Fibroblast of lung (primary cell): ENCODE measurements around the gene INF2. TPM values are rescaled to one million over a fixed set of nuclear protein-coding genes. Genes with fewer than 3 reads are reported as not detected.

Experiments used
- DNase-seq, 2 donors: peaks; one replicate each; pipeline versions ENCODE4 v3.0.0 to v3.0.0-alpha.2; 2010; ENCODE audit warnings: low read depth in 2 of 2
- H2AFZ ChIP-seq: 2 replicates; pipeline ENCODE4 v1.5.1; 2012; ENCODE audit warnings: low read length, control low read depth, inconsistent platforms
- H3K27ac ChIP-seq: 2 replicates; pipeline ENCODE4 v1.5.1; 2011; ENCODE audit warnings: low read length, control low read depth; ENCODE audit not compliant: insufficient read depth
- H3K27me3 ChIP-seq: 2 replicates; pipeline ENCODE4 v1.5.1; 2011; ENCODE audit warnings: mild to moderate bottlenecking, low read length; ENCODE audit not compliant: control insufficient read depth, insufficient read depth
- H3K36me3 ChIP-seq: 2 replicates; pipeline ENCODE4 v1.5.1; 2011; ENCODE audit warnings: low read length; ENCODE audit not compliant: control insufficient read depth, insufficient read depth
- H3K4me1 ChIP-seq: 2 replicates; pipeline ENCODE4 v1.5.1; 2011; ENCODE audit warnings: low read length; ENCODE audit not compliant: control insufficient read depth, insufficient read depth; ENCODE audit errors: extremely low read depth
- H3K4me2 ChIP-seq: 2 replicates; pipeline ENCODE4 v1.5.1; 2011; ENCODE audit warnings: low read length, control low read depth; ENCODE audit not compliant: insufficient read depth; ENCODE audit errors: extremely low read depth
- H3K4me3 ChIP-seq, 4 experiments: fragments of 200-600 bp in 1 of 4; sonication (generic) in 1 of 4; replicated peaks in 1 of 4; 2 replicates each; pipeline ENCODE4 v1.5.1; 2011 to 2016; ENCODE audit warnings: low read length in 4 of 4, low read depth in 3 of 4, mild to moderate bottlenecking in 3 of 4, control low read depth in 2 of 4, inconsistent platforms in 1 of 4, mixed read lengths in 1 of 4; ENCODE audit not compliant: insufficient read depth in 1 of 4; ENCODE audit errors: control extremely low read depth in 1 of 4
- H3K79me2 ChIP-seq: 2 replicates; pipeline ENCODE4 v1.5.1; 2012; ENCODE audit warnings: mild to moderate bottlenecking, low read length, inconsistent platforms; ENCODE audit not compliant: control insufficient read depth, insufficient read depth
- H3K9ac ChIP-seq: 2 replicates; pipeline ENCODE4 v1.5.1; 2011; ENCODE audit warnings: mild to moderate bottlenecking, low read length, control low read depth; ENCODE audit not compliant: insufficient read depth
- H3K9me3 ChIP-seq: 2 replicates; pipeline ENCODE4 v1.5.1; 2012; ENCODE audit warnings: low read depth, low read length; ENCODE audit not compliant: control insufficient read depth, insufficient read depth
- H4K20me1 ChIP-seq: 2 replicates; pipeline ENCODE4 v1.5.1; 2011; ENCODE audit warnings: low read length; ENCODE audit not compliant: control insufficient read depth, insufficient read depth; ENCODE audit errors: extremely low read depth
- CTCF ChIP-seq, 2 donors: IDR thresholded peaks in 1 of 2; conservative IDR thresholded peaks in 1 of 2; 1 replicate in 1 of 2; 2 replicates in 1 of 2; pipeline ENCODE4 v1.5.1; 2011 to 2012; ENCODE audit warnings: low read length in 2 of 2, control low read depth in 1 of 2, inconsistent platforms in 1 of 2, low read depth in 1 of 2, mild to moderate bottlenecking in 1 of 2
- EZH2 ChIP-seq: IDR thresholded peaks from 2 replicates; pipeline ENCODE4 v1.5.1; 2012; ENCODE audit warnings: low read length, control low read depth, mild to moderate bottlenecking; ENCODE audit errors: missing control alignments
- polyA plus RNA-seq, 2 donors: library from polyadenylated mRNA; depleted of rRNA in 1 of 2; stranded (reverse) in 1 of 2; unstranded in 1 of 2; fragments of >200 nt; gene quantifications; 2 replicates each; pipeline ENCODE4 v1.2.1, GENCODE V29; 2011 to 2012; ENCODE audit warnings: missing spikeins in 1 of 2
- total RNA-seq: library from RNA; depleted of rRNA; stranded (reverse); fragments of >200 nt; gene quantifications from 2 replicates; pipeline ENCODE4 v1.2.1, GENCODE V29; 2014

INF2 gene
- total and polyA plus RNA-seq, 2 donors (not counting 1 experiment from before 2014, with no cell fraction given), result 19.8 to 50.9 TPM

GRCh38 chr14:104644091-104644635, 45.3 kb upstream of the INF2 start:
- Histone ChIP-seq H3K27ac (no peak overlapping the region), H3K79me2 (no peaks in the 10 kb centered on the region), H3K9me3 (peaks cover 1% of the 10 kb centered on the region), H2AFZ (no peak overlapping the region), H3K9ac (no peak overlapping the region), H3K4me2 (no peak overlapping the region), H3K4me3 (no peak overlapping the region), H3K4me1 (no peaks in the 10 kb centered on the region), H4K20me1 (no peaks in the 10 kb centered on the region), H3K36me3 (no peaks in the 10 kb centered on the region), H3K27me3 (peaks cover 3% of the 10 kb centered on the region)
- TF ChIP-seq EZH2 (no peak), CTCF (conservative IDR thresholded peaks at IDR 0.05 in 1 of 2, IDR thresholded peaks at IDR 0.05 in 1 of 2; ENCODE audit: low read depth in 1 of 2, low read length in 2 of 2) (no peak)
- no peak for DNase-seq

DNA sequence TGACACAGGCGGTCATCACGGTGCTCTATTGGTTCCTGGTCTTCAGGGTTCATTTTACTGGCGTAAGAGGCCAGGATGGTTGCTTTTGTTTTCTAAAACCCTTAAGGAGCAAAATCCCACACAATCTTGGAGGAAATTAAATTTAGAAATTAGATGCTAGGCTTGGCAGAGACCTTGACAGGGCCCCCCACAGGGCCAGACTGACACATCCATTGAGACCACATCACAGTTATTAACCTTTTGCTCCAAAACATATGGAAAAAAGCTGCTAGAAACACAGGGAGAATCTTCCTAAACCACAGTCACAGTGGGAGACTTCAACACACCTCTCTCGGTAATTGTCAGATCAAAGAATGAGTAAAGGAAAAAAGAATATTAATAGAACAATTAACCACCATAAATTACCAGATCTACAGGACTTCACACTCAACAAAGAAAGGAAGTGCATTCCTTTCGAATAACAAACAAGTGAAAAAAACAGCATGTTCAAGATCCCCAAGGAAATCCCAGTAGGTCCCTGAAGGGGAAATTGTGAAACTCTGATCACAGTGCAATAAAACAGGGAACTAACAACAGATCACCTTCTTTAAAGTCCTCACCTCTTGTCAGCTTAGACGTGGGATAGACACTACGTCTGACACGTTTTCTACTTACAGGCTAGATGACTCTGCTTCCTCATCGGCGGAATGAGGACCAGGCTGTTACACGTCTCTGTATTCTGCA, 44.6 kb upstream of the INF2 start:
- no peak overlapping the region for H3K4me2 ChIP-seq
- no peak overlapping the region for H2AFZ ChIP-seq
- no peak for DNase-seq
- H3K27me3 ChIP-seq, result peaks cover 6% of the 10 kb centered on the region
- no peak overlapping the region for H3K27ac ChIP-seq
- H3K79me2 ChIP-seq, result no peaks in the 10 kb centered on the region
- no peaks in the 10 kb centered on the region for H4K20me1 ChIP-seq
- H3K4me1 ChIP-seq, result no peaks in the 10 kb centered on the region
- H3K9ac ChIP-seq, result no peak overlapping the region
- peaks cover 1% of the 10 kb centered on the region for H3K9me3 ChIP-seq
- TF ChIP-seq CTCF (conservative IDR thresholded peaks at IDR 0.05 in 1 of 2, IDR thresholded peaks at IDR 0.05 in 1 of 2; ENCODE audit: low read depth in 1 of 2, low read length in 2 of 2), result no peak
- no peak for TF ChIP-seq EZH2
- H3K36me3 ChIP-seq, result no peaks in the 10 kb centered on the region
- H3K4me3 ChIP-seq, result no peak overlapping the region

GRCh38 chr14:104647467-104648043, 41.9 kb upstream of the INF2 start:
- Histone ChIP-seq H3K9ac (no peak overlapping the region), H3K4me1 (no peaks in the 10 kb centered on the region)

More at GRCh38 chr14:104647467-104648043, 41.9 kb upstream of the INF2 start:
- H3K79me2 ChIP-seq, result no peaks in the 10 kb centered on the region
- no peak overlapping the region for H2AFZ ChIP-seq
- no peak overlapping the region for H3K4me3 ChIP-seq
- TF ChIP-seq CTCF (conservative IDR thresholded peaks at IDR 0.05 in 1 of 2, IDR thresholded peaks at IDR 0.05 in 1 of 2; ENCODE audit: low read depth in 1 of 2, low read length in 2 of 2), result no peak
- TF ChIP-seq EZH2, result no peak
- H3K4me2 ChIP-seq, result no peak overlapping the region
- H3K9me3 ChIP-seq, result peaks cover 1% of the 10 kb centered on the region
- H4K20me1 ChIP-seq, result no peaks in the 10 kb centered on the region
- no peaks in the 10 kb centered on the region for H3K36me3 ChIP-seq
- no peak for DNase-seq
- H3K27me3 ChIP-seq, result peaks cover 6% of the 10 kb centered on the region
- no peak overlapping the region for H3K27ac ChIP-seq
